A673 (cell line): Measurements from ENCODE around the gene TPD52L1.

Experiments
- CTCF ChIP-seq: fragments of 300-800, 200-600 bp; sonication (generic); conservative IDR thresholded peaks from 2 replicates; pipeline ENCODE4 v1.5.1; 2017; ENCODE audit warnings: low read depth, mild to moderate bottlenecking, antibody characterized with exemption, low read length, moderate library complexity, mixed read lengths
- EZH2 ChIP-seq: fragments of 200-600 bp; sonication (generic); IDR thresholded peaks from 2 replicates; pipeline ENCODE4 v1.6.1; 2017; ENCODE audit warnings: borderline replicate concordance, low read depth, mild to moderate bottlenecking, mixed read lengths, antibody characterized with exemption, low read length; ENCODE audit not compliant: poor library complexity, severe bottlenecking

DNA sequence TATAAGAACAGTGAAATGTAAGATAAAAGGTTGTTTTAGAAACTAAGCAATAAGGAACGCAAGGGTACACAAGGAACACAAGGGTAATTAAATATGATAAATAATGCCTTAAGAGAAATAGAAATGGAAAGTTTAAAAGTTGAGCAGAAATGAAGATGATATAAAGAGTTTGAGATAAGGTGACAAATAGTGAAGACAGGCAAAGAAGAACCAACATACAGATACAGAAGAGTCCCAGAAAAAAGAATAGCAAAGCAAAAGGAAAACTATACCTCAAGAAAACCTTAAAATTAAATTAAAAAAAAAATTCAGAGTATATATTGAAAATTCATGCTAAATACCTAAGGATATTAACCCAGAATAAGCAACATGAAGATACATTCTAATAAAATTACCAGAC is 131.8 kb downstream of the TPD52L1 start:
- no peak for TF ChIP-seq CTCF
- no peak for TF ChIP-seq EZH2
